Sigmoid colon (tissue), 7 donors: ENCODE measurements around the gene LARGE2. TPM values are rescaled to one million over a fixed set of nuclear protein-coding genes. Genes with fewer than 3 reads are reported as not detected.

Experiments used
- DNase-seq: peaks from one replicate; pipeline ENCODE4 v3.0.0-alpha.2; 2019
- H3K27ac ChIP-seq, 4 donors: fragments of 200-600 bp; sonication (generic); one replicate each; pipeline ENCODE4 v1.5.1; 2016 to 2019; ENCODE audit warnings: mild to moderate bottlenecking in 1 of 4
- H3K27me3 ChIP-seq, 3 donors: fragments of 200-600 bp; sonication (generic); one replicate each; pipeline ENCODE4 v1.5.1; 2019; ENCODE audit warnings: mild to moderate bottlenecking in 1 of 3
- H3K36me3 ChIP-seq, 4 donors: fragments of 200-600 bp; sonication (generic); one replicate each; pipeline ENCODE4 v1.5.1; 2016 to 2019
- H3K4me1 ChIP-seq, 4 donors: fragments of 200-600 bp; sonication (generic); one replicate each; pipeline ENCODE4 v1.5.1; 2017 to 2019
- H3K4me3 ChIP-seq, 4 donors: fragments of 200-600 bp; sonication (generic); one replicate each; pipeline ENCODE4 v1.5.1; 2017 to 2019; ENCODE audit warnings: mild to moderate bottlenecking in 2 of 4, moderate library complexity in 1 of 4
- H3K9me3 ChIP-seq, 4 donors: fragments of 200-600 bp in 3 of 4; sonication (generic) in 3 of 4; one replicate each; pipeline versions ENCODE4 v1.5.1 to v1.6.1; 2013 to 2019
- EP300 ChIP-seq, 4 donors: sonication (generic); formaldehyde crosslinking; IDR thresholded peaks; one replicate each; pipeline ENCODE4 v1.6.1; 2017; ENCODE audit warnings: antibody characterized with exemption in 4 of 4
- POLR2A ChIP-seq, 2 donors: fragments of 450-650 bp; IDR thresholded peaks; one replicate each; pipeline ENCODE4 v1.6.1; 2016; ENCODE audit warnings: antibody characterized with exemption in 2 of 2, mild to moderate bottlenecking in 2 of 2, moderate library complexity in 2 of 2
- POLR2AphosphoS5 ChIP-seq, 4 donors: sonication (generic); formaldehyde crosslinking; IDR thresholded peaks; one replicate each; pipeline ENCODE4 v1.6.1; 2017; ENCODE audit warnings: antibody characterized with exemption in 4 of 4
- WGBS, 2 donors: extraction: QIAGEN DNeasy Blood & Tissue Kit; methylation state at CpG; one replicate each; pipeline ENCODE4 v1.1.7; 2013; 5-methylcytosine and 5-hydroxymethylcytosine counted together
- intact Hi-C: fragments of 100-400 bp; cut with DNase I; formaldehyde crosslinking; loops from one replicate; pipeline ENCODE4 v1.15.1; 2023
- polyA plus RNA-seq, 3 donors: library from polyadenylated mRNA; stranded (reverse); fragments of 200-250 nt; gene quantifications; one replicate each; pipeline ENCODE4 v1.2.3, GENCODE V29; 2013
- total RNA-seq, 4 donors: library from RNA; depleted of rRNA; stranded (reverse); fragments of >200 nt; gene quantifications; one replicate each; pipeline ENCODE4 v1.1.0, GENCODE V29; 2016
- TF ChIP-seq, protein P1 (sequence below), 4 experiments: fragments of 450-650 bp in 3 of 4; fragments of 200-600 bp in 1 of 4; IDR thresholded peaks; one replicate each; pipeline ENCODE4 v1.5.1; 2016 to 2019; ENCODE audit warnings: antibody characterized with exemption in 4 of 4, mild to moderate bottlenecking in 3 of 4, moderate library complexity in 2 of 4
- donor health status: healthy with polysubstance abuse.
- donor health status: Bipolar disorder and iron deficiency.
- donor health status: healthy.

Gene LARGE2
- total and polyA plus RNA-seq, 7 donors: 0.46 to 13.6 TPM; not detected in 5

- H3K4me1 ChIP-seq: peaks cover 0 to 17% (median 13%) of the 10 kb centered on the region in 4 donors
- 95 to 98% methylated on average over 19 of the region's 19 CpGs for WGBS, 2 donors
- no peaks in the 10 kb centered on the region for H3K27me3 ChIP-seq
- DNase-seq: no peak
- no peak overlapping the region for H3K27ac ChIP-seq
- H3K9me3 ChIP-seq: no peaks in the 10 kb centered on the region
- TF ChIP-seq, protein P1, sequence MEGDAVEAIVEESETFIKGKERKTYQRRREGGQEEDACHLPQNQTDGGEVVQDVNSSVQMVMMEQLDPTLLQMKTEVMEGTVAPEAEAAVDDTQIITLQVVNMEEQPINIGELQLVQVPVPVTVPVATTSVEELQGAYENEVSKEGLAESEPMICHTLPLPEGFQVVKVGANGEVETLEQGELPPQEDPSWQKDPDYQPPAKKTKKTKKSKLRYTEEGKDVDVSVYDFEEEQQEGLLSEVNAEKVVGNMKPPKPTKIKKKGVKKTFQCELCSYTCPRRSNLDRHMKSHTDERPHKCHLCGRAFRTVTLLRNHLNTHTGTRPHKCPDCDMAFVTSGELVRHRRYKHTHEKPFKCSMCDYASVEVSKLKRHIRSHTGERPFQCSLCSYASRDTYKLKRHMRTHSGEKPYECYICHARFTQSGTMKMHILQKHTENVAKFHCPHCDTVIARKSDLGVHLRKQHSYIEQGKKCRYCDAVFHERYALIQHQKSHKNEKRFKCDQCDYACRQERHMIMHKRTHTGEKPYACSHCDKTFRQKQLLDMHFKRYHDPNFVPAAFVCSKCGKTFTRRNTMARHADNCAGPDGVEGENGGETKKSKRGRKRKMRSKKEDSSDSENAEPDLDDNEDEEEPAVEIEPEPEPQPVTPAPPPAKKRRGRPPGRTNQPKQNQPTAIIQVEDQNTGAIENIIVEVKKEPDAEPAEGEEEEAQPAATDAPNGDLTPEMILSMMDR (IDR thresholded peaks at IDR 0.05): no peak
- TF ChIP-seq EP300 (IDR thresholded peaks at IDR 0.05): no peak
- no peak for TF ChIP-seq POLR2A (IDR thresholded peaks at IDR 0.05)
- no peak for TF ChIP-seq POLR2AphosphoS5 (IDR thresholded peaks at IDR 0.05)
- H3K36me3 ChIP-seq: peaks cover 15 to 70% (median 41%) of the 10 kb centered on the region in 4 donors
- H3K4me3 ChIP-seq: no peak overlapping the region
- intact Hi-C loops: no loop called here
These were observed 8.9 kb upstream of the LARGE2 start for GRCh38 chr11:45913514-45913913.

DNA sequence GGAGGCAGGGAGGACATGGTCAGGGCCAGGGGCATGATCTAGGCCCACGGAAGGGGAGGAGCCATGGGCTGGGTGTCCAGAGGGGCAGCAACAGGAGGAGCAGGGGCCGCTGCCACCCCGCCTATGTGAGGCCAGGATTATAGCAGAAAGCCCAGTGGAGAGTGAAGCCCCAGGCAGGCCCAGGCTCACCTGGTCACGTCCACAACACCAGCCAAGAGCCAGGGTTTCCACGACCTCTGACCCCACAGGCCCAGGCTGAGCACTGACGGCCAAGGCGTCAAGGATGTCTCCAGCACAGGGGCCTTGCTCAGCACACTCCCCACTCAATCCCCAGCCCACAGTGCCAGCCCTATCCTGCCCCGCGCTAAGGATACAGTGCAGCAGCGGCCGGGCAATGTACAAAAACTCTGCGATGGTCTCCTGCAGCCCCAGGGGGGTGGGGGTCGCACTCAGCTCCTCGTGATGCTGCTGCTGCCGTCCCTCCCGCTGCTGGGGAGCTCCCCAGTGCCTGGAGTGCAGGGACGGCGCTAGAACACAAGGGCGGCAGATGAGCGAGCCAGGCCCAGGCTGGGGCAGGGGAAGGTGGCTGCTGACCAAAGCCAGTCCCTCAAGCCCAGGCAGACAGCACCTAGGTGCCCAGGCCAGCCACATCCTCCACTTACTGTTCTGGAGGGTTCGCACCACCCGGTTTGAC lies 8.4 kb upstream of the LARGE2 start:
- peaks cover 15 to 70% (median 41%) of the 10 kb centered on the region in 4 donors for H3K36me3 ChIP-seq
- H3K4me1 ChIP-seq: peaks cover 0 to 20% (median 15%) of the 10 kb centered on the region in 4 donors

GRCh38 chr11:45915446-45915845 lies 7.0 kb upstream of the LARGE2 start:
- no peak for DNase-seq
- no peaks in the 10 kb centered on the region for H3K9me3 ChIP-seq
- no peak overlapping the region for H3K27ac ChIP-seq
- TF ChIP-seq EP300 (IDR thresholded peaks at IDR 0.05) (no peak), POLR2AphosphoS5 (IDR thresholded peaks at IDR 0.05) (no peak), POLR2A (IDR thresholded peaks at IDR 0.05) (no peak)
- TF ChIP-seq, protein P1 (IDR thresholded peaks at IDR 0.05): no peak
- H3K36me3 ChIP-seq: peaks cover 15 to 56% (median 35%) of the 10 kb centered on the region in 4 donors
- peaks cover 0 to 20% (median 15%) of the 10 kb centered on the region in 4 donors for H3K4me1 ChIP-seq
- WGBS, 2 donors: 88% methylated on average over 13 of the region's 13 CpGs
- H3K4me3 ChIP-seq: no peak overlapping the region
- intact Hi-C loops: no loop called here
- H3K27me3 ChIP-seq: no peaks in the 10 kb centered on the region

More for the DNA sequence above, 8.4 kb upstream of the LARGE2 start:
- no peaks in the 10 kb centered on the region for H3K9me3 ChIP-seq
- DNase-seq: no peak
- H3K27ac ChIP-seq: no peak overlapping the region
- H3K4me3 ChIP-seq: no peak overlapping the region
- 92 to 93% methylated on average over 22 of the region's 22 CpGs for whole genome bisulfite sequencing, 2 donors
- TF ChIP-seq POLR2AphosphoS5 (IDR thresholded peaks at IDR 0.05) (no peak), EP300 (IDR thresholded peaks at IDR 0.05) (no peak), POLR2A (IDR thresholded peaks at IDR 0.05) (no peak)
- TF ChIP-seq, protein P1 (IDR thresholded peaks at IDR 0.05): no peak
- no peaks in the 10 kb centered on the region for H3K27me3 ChIP-seq
- intact Hi-C loops: no loop called here

DNA sequence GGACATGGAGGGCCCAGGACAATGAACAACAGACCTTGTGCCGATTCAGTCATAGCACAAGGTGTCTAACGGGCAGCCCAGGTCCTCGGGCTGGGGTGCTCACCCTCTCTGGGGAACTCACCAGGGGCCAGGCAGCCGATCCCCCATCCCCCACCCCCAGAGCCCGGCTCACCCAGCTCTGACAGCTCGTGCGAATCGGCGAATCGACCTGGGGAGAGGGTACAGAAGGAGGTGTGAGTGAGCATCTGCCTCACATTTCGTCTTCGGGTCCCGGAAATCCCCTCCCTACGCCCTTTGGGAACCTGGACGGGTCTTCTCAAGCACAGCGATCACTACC lies 5.2 kb upstream of the LARGE2 start:
- no peak for DNase-seq
- H3K9me3 ChIP-seq: no peaks in the 10 kb centered on the region
- TF ChIP-seq POLR2A (IDR thresholded peaks at IDR 0.05): no peak
- no peak for TF ChIP-seq EP300 (IDR thresholded peaks at IDR 0.05)
- TF ChIP-seq POLR2AphosphoS5 (IDR thresholded peaks at IDR 0.05): no peak
- TF ChIP-seq, protein P1 (IDR thresholded peaks at IDR 0.05): no peak
- 3 to 5% methylated on average over 16 of the region's 16 CpGs for WGBS, 2 donors
- H3K27ac ChIP-seq: peak overlapping the region; percentile 90 to 92 (median 91)
- H3K4me1 ChIP-seq: peaks cover 0 to 26% (median 21%) of the 10 kb centered on the region in 4 donors
- peaks cover 3 to 11% (median 8%) of the 10 kb centered on the region in 3 donors for H3K27me3 ChIP-seq
- H3K4me3 ChIP-seq: peak overlapping the region; percentile 81 to 96 (median 86)
- intact Hi-C loops: loop anchor here (1.0 to 2.0 kb wide), 2 partner anchors 16 to 75 kb away; no protein-coding TSS in a partner anchor
- H3K36me3 ChIP-seq: peaks cover 15 to 38% (median 22%) of the 10 kb centered on the region in 4 donors
